Peyer's patch (tissue), 4 donors: ENCODE data around the gene RTN4.

Source experiments
- POLR2A ChIP-seq, 2 donors: fragments of 450-650 bp; IDR thresholded peaks; one replicate each; pipeline ENCODE4 v1.5.1; 2017; ENCODE audit warnings: antibody characterized with exemption in 2 of 2, mild to moderate bottlenecking in 2 of 2, moderate library complexity in 2 of 2
- TF ChIP-seq, protein P1 (sequence below), 6 experiments: fragments of 450-650 bp in 4 of 6; fragments of 200-600 bp in 2 of 6; sonication (generic) in 1 of 6; IDR thresholded peaks; one replicate each; pipeline ENCODE4 v1.5.1; 2017 to 2019; ENCODE audit warnings: antibody characterized with exemption in 6 of 6, mild to moderate bottlenecking in 3 of 6, moderate library complexity in 1 of 6

DNA sequence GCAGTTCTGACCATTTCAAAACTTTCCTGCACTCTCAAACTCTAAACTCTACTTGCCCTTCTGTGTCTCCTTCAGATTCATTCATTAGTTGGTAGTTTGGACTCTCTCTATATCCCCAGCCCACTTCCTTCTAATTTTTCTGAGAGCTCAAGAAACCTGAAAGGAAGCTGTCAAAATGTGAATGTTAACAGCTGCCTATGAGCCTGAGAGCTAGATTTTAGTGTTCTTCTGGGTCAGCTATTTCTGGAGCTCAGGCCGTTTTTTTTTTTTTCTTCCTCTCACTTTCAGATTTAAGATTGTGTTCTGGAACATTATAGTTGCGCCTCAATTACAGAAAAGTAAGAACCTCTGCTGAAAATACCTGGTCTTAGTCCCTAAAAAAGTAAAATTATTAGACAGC lies 73.1 kb downstream of the RTN4 start:
- TF ChIP-seq, protein P1, sequence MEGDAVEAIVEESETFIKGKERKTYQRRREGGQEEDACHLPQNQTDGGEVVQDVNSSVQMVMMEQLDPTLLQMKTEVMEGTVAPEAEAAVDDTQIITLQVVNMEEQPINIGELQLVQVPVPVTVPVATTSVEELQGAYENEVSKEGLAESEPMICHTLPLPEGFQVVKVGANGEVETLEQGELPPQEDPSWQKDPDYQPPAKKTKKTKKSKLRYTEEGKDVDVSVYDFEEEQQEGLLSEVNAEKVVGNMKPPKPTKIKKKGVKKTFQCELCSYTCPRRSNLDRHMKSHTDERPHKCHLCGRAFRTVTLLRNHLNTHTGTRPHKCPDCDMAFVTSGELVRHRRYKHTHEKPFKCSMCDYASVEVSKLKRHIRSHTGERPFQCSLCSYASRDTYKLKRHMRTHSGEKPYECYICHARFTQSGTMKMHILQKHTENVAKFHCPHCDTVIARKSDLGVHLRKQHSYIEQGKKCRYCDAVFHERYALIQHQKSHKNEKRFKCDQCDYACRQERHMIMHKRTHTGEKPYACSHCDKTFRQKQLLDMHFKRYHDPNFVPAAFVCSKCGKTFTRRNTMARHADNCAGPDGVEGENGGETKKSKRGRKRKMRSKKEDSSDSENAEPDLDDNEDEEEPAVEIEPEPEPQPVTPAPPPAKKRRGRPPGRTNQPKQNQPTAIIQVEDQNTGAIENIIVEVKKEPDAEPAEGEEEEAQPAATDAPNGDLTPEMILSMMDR (IDR thresholded peaks at IDR 0.05) = no peak
- TF ChIP-seq POLR2A (IDR thresholded peaks at IDR 0.05) = no peak
